Transverse colon (tissue), 4 donors: ENCODE results near the gene RNF13. TPM values are rescaled to one million over a fixed set of nuclear protein-coding genes. Genes with fewer than 3 reads are reported as not detected.

ENCODE experiments used
- DNase-seq: peaks from one replicate; pipeline ENCODE4 v3.0.0-alpha.2; 2019
- H3K27ac ChIP-seq, 4 donors: fragments of 200-600 bp; sonication (generic); 2 replicates each; pipeline ENCODE4 v1.5.1; 2016 to 2018; ENCODE audit warnings: inconsistent platforms in 4 of 4
- H3K27me3 ChIP-seq: fragments of 200-600 bp; sonication (generic); 2 replicates; pipeline ENCODE4 v1.5.1; 2017; ENCODE audit warnings: inconsistent platforms
- H3K36me3 ChIP-seq, 4 donors: fragments of 200-600 bp; sonication (generic); 2 replicates each; pipeline ENCODE4 v1.5.1; 2017 to 2019; ENCODE audit warnings: inconsistent platforms in 4 of 4
- H3K4me1 ChIP-seq, 4 donors: fragments of 200-600 bp; sonication (generic); 2 replicates each; pipeline ENCODE4 v1.5.1; 2017 to 2020; ENCODE audit warnings: inconsistent platforms in 4 of 4
- H3K4me3 ChIP-seq, 4 donors: fragments of 200-600 bp; sonication (generic); 1 replicate in 1 of 4; 2 replicates in 3 of 4; pipeline versions ENCODE4 v1.5.1 to v1.6.1; 2017 to 2019; ENCODE audit warnings: inconsistent platforms in 4 of 4
- H3K9me3 ChIP-seq, 2 donors: fragments of 200-600 bp; sonication (generic); 2 replicates each; pipeline ENCODE4 v1.5.1; 2017 to 2019; ENCODE audit warnings: inconsistent platforms in 2 of 2
- CTCF ChIP-seq, 5 experiments: fragments of 200-600 bp in 3 of 5; fragments of 450-650 bp in 2 of 5; sonication (generic) in 3 of 5; IDR thresholded peaks; 1 replicate in 2 of 5; 2 replicates in 3 of 5; pipeline ENCODE4 v1.5.1; 2016 to 2017; ENCODE audit warnings: antibody characterized with exemption in 5 of 5, inconsistent platforms in 3 of 5, mild to moderate bottlenecking in 2 of 5, moderate library complexity in 1 of 5
- EP300 ChIP-seq: sonication (generic); formaldehyde crosslinking; IDR thresholded peaks from one replicate; pipeline ENCODE4 v1.6.1; 2017; ENCODE audit warnings: antibody characterized with exemption, low read depth
- POLR2A ChIP-seq: fragments of 450-650 bp; IDR thresholded peaks from one replicate; pipeline ENCODE4 v1.6.1; 2016; ENCODE audit warnings: antibody characterized with exemption, mild to moderate bottlenecking, moderate library complexity
- POLR2AphosphoS5 ChIP-seq, 3 donors: sonication (generic); formaldehyde crosslinking; IDR thresholded peaks; one replicate each; pipeline ENCODE4 v1.6.1; 2016; ENCODE audit warnings: antibody characterized with exemption in 3 of 3
- WGBS, 2 donors: methylation state at CpG; one replicate each; pipeline ENCODE4 v1.1.5; 2018; ENCODE audit warnings: low coverage in 1 of 2; 5-methylcytosine and 5-hydroxymethylcytosine counted together
- in situ Hi-C, 4 donors: fragments of 200-750 bp; cut with MboI; loops; one replicate each; pipeline versions ENCODE4 v1.15.0 to v1.15.1; 2017; ENCODE audit warnings: low sequenced_read_pairs in 3 of 4, low pct_ligation_motif_present in 1 of 4, low pct_unique_long_range_greater_than_20kb in 1 of 4
- intact Hi-C: fragments of 100-400 bp; cut with DNase I; formaldehyde crosslinking; loops from one replicate; pipeline ENCODE4 v1.15.1; 2023; ENCODE audit warnings: low total_unique reads
- total RNA-seq, 4 donors: library from RNA; depleted of rRNA; stranded (reverse); fragments of >200 nt; gene quantifications; one replicate each; pipeline ENCODE4 v1.1.0, GENCODE V29; 2016

Gene RNF13
- total RNA-seq, 4 donors from 2014 or later: 18.3 to 68.6 (median 42.8) TPM

DNA sequence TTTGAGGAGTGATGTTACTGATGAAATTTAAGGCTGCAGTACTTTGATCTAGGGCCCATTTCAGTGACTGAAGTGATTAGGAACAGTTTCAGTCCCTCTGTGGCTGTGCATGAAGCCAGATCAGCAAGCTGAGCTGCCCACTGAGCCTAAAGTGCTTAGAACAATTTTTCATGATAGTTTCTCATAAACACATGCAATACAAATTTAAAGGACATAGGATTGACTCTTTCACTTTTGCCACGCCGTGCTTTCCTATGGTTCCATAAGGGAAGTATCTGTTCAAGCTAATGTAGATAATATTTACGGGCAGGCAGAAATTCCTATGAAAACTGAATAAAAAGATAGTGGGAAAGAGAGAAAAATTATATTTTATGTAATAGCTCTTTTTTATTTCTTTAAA, 31.3 kb upstream of the RNF13 start:
- in situ Hi-C loops: no loop called here
- TF ChIP-seq EP300 (no peak), CTCF (IDR thresholded peaks at IDR 0.05) (no peak), POLR2A (no peak), POLR2AphosphoS5 (IDR thresholded peaks at IDR 0.05) (no peak)
- intact Hi-C loops: no loop called here
- Histone ChIP-seq H3K27me3 (no peaks in the 10 kb centered on the region), H3K4me3 (no peak overlapping the region), H3K27ac (peak overlapping the region in 1 of 4 donors; percentile 26), H3K9me3 (no peaks in the 10 kb centered on the region), H3K36me3 (no peaks in the 10 kb centered on the region), H3K4me1 (no peaks in the 10 kb centered on the region)
- WGBS, 2 donors: 74 to 85% methylated on average over 3 of the region's 3 CpGs
- no peak for DNase-seq

DNA sequence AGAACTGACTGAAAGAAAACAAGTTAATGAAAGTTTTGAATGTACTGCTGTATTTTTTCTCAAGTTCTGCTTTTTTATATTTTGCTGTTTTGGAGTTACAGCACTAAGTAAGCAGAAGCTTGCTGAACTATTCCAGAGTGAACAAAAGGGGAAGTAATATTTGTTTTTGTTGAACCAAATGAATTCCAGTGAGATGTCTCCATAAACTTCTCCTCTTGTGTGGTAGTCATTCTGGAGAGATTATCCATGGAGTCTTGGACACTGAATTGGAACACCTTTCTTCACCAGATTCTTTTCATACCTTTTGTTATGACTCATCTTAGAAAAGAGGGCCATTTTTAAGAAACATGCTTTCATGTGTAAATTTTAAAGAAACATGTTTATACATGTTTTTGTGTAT, 29.4 kb upstream of the RNF13 start:
- intact Hi-C loops (no loop called here), in situ Hi-C loops (no loop called here)
- no peaks in the 10 kb centered on the region for H3K27me3 ChIP-seq
- H3K36me3 ChIP-seq: no peaks in the 10 kb centered on the region
- H3K4me1 ChIP-seq: no peaks in the 10 kb centered on the region
- H3K27ac ChIP-seq: no peak overlapping the region
- H3K4me3 ChIP-seq: no peak overlapping the region
- H3K9me3 ChIP-seq: no peaks in the 10 kb centered on the region
- no peak for TF ChIP-seq POLR2A
- no peak for TF ChIP-seq EP300
- TF ChIP-seq POLR2AphosphoS5 (IDR thresholded peaks at IDR 0.05): no peak
- no peak for TF ChIP-seq CTCF (IDR thresholded peaks at IDR 0.05)
- DNase-seq: no peak

DNA sequence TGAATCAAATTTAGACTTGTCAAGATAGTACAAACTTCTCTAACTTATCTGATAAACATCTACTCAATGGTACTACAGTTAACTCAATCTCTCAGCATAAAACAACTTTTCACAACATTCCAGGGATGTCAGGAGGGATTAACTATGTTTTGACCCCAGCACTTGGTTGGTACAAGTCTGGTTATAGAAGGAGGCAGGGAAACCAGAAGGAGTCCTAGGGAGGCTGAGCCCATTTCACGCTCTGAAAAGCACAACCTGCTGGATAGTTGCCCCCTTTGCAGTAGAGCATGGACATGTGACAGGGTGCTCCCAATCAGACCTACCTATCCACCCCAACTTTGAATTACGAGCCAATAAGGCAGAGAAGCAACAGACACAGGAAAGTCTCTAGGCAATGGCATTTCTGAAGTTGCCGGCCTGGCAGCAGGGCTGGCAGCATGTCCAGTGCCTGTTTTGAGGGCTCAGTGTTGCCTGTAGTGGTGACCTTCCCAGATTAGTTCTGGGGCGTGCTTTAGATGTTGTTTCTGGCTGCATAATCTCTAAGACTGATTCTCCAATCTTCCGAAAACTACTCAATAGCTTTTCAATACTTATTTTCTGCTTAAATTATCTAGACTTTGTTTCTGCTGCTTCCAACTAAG, 28.8 kb upstream of the RNF13 start:
- Histone ChIP-seq H3K36me3 (no peaks in the 10 kb centered on the region), H3K9me3 (no peaks in the 10 kb centered on the region), H3K4me1 (no peaks in the 10 kb centered on the region), H3K27ac (no peak overlapping the region), H3K27me3 (no peaks in the 10 kb centered on the region), H3K4me3 (no peak overlapping the region)
- intact Hi-C loops: no loop called here
- in situ Hi-C loops: no loop called here
- WGBS, 2 donors: 86 to 88% methylated on average over 1 to 5 of the region's 5 CpGs
- no peak for TF ChIP-seq POLR2AphosphoS5 (IDR thresholded peaks at IDR 0.05)
- no peak for TF ChIP-seq CTCF (IDR thresholded peaks at IDR 0.05)
- TF ChIP-seq POLR2A: no peak
- DNase-seq: no peak

- no peaks in the 10 kb centered on the region for H3K4me1 ChIP-seq
- in situ Hi-C loops (no loop called here), intact Hi-C loops (no loop called here)
- DNase-seq: no peak
- H3K27me3 ChIP-seq: peaks cover 5% of the 10 kb centered on the region
- no peaks in the 10 kb centered on the region for H3K36me3 ChIP-seq
- 76 to 86% methylated on average over 1 to 2 of the region's 2 CpGs for WGBS, 2 donors
- H3K27ac ChIP-seq: no peak overlapping the region
- no peaks in the 10 kb centered on the region for H3K9me3 ChIP-seq
- H3K4me3 ChIP-seq: no peak overlapping the region
- TF ChIP-seq CTCF (IDR thresholded peaks at IDR 0.05) (no peak), POLR2A (no peak), POLR2AphosphoS5 (IDR thresholded peaks at IDR 0.05) (no peak), EP300 (no peak)
Observed at GRCh38 chr3:149790268-149790667, 22.7 kb upstream of the RNF13 start.
